ENCODE results near the gene LRCH3.

- TF ChIP-seq CTCF (IDR thresholded peaks at IDR 0.05) (no peak), POLR2A (IDR thresholded peaks at IDR 0.05) (no peak), POLR2AphosphoS5 (IDR thresholded peaks at IDR 0.05) (no peak), EP300 (IDR thresholded peaks at IDR 0.05) (no peak)
These were observed 89.6 kb downstream of the LRCH3 start for GRCh38 chr3:197880491-197881269.

Measured in upper lobe of left lung (tissue), 4 donors.